GM19035 (cell line): ENCODE measurements around the gene ZNF678.
"Not testable (repeated sequence)": the region's sequence is repeated elsewhere in the genome, so short reads cannot be mapped to it uniquely, and the experiment has no call there.

ENCODE experiments used
- ATAC-seq: cut with Tn5 transposase; IDR thresholded peaks from one replicate; pipeline ENCODE4 v1.9.1; 2021; ENCODE audit not compliant: unreplicated experiment

The ZNF678 gene

DNA sequence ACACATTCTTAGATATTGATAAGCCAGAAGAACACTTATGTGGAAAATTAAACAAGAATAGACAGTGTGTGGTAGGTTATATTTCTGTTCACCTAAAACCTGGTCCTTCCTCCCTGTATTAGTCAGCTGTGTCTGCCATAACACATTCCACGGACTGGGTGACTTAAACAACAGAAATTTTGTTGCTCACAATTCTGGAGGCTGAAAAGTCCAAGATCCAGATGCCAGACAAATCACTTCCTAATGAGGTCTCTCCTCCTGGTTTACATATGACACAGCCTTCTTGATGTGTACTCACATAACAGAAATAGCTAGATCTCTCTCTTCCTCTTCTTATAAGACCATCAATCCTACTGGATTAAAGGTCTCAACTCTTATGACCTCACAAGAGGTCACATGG, 146.1 kb downstream of the ZNF678 start:
- ATAC-seq: no peak

GRCh38 chr1:227710474-227710873, 147.1 kb downstream of the ZNF678 start:
- ATAC-seq: not testable (repeated sequence)

- ATAC-seq: no peak
Observed at GRCh38 chr1:227712648-227713047, 149.3 kb downstream of the ZNF678 start.

- no peak for ATAC-seq
Observed at GRCh38 chr1:227718932-227719331, 155.6 kb downstream of the ZNF678 start.

GRCh38 chr1:227723474-227723873, 160.1 kb downstream of the ZNF678 start:
- no peak for ATAC-seq

- ATAC-seq: no peak
Observed at GRCh38 chr1:227725046-227725445, 161.7 kb downstream of the ZNF678 start.

DNA sequence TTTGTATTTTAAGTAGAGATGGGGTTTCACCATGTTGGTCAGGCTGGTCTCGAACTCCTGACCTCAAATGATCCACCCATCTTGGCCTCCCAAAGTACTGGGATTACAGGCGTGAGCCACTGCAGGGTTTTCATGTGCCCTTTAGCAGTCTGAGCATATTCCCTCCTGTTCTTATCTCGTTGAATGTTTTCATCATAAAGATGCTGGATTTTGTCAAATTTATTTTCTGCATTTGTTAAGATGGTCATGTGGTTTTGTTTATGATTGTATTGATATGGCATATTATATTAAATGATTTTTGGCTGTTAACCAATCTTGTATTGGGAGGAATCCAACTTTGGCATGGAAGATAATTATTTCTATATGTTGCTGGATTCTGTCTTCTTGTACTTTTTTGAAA, 163.0 kb downstream of the ZNF678 start:
- ATAC-seq: no peak
